GM12892 (cell line): ENCODE results near the gene ZNF20.

Experiments used
- DNase-seq: peaks from one replicate; pipeline ENCODE4 v3.0.0; 2011; ENCODE audit not compliant: insufficient read length
- FAIRE-seq: peaks from 2 replicates; lab custom pipeline; 2011; peaks lifted over from hg19 to GRCh38; lab: Jason Lieb, UNC
- POLR2A ChIP-seq: IDR thresholded peaks from 2 replicates; pipeline ENCODE4 v1.6.1; 2011; ENCODE audit warnings: low read depth, low read length, control low read depth
- POLR2AphosphoS5 ChIP-seq: IDR thresholded peaks from 2 replicates; pipeline ENCODE4 v1.6.1; 2011; ENCODE audit warnings: low read depth, low read length, control low read depth
- TAF1 ChIP-seq: IDR thresholded peaks from 2 replicates; pipeline ENCODE4 v1.6.1; 2011; ENCODE audit warnings: low read depth, mild to moderate bottlenecking, control low read depth, low read length, borderline replicate concordance

ZNF20 gene

DNA sequence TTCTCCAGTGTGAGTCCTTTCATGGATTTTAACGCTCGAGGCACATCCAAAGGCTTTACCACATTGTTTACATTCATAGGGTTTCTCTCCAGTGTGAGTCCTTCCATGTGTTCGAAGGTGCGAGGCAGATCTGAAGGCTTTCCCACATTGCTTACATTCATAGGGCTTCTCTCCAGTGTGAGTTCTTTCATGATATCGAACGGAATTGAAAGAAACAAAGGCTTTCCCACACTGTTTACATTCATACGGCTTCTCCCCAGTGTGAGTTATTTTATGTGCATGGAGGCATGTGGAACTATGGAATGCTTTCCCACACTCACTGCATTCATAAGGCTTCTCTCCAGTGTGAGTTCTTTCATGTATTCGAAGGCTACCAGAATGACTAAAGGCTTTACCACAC is 5.2 kb upstream of the ZNF20 start:
- DNase-seq (no peak), FAIRE-seq (no peak)
- TF ChIP-seq TAF1 (no peak), POLR2A (no peak)

DNA sequence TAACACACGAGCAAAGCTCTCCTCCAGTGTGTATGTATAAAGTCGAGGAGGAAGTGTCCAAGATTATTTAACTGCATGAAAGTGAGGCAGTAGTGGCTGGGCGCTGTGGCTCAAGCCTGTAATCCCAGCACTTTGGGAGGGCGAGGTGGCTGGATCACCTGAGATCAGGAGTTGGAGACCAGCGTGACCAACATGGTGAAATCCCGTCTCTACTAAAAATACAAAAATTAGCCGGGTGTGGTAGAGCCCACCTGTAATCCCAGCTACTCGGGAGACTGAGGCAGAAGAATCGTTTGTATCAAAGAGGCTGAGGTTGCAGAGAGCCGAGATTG is 1.2 kb upstream of the ZNF20 start:
- FAIRE-seq = no peak
- no peak for TF ChIP-seq POLR2A
- TF ChIP-seq TAF1 = no peak
- no peak for TF ChIP-seq POLR2AphosphoS5

DNA sequence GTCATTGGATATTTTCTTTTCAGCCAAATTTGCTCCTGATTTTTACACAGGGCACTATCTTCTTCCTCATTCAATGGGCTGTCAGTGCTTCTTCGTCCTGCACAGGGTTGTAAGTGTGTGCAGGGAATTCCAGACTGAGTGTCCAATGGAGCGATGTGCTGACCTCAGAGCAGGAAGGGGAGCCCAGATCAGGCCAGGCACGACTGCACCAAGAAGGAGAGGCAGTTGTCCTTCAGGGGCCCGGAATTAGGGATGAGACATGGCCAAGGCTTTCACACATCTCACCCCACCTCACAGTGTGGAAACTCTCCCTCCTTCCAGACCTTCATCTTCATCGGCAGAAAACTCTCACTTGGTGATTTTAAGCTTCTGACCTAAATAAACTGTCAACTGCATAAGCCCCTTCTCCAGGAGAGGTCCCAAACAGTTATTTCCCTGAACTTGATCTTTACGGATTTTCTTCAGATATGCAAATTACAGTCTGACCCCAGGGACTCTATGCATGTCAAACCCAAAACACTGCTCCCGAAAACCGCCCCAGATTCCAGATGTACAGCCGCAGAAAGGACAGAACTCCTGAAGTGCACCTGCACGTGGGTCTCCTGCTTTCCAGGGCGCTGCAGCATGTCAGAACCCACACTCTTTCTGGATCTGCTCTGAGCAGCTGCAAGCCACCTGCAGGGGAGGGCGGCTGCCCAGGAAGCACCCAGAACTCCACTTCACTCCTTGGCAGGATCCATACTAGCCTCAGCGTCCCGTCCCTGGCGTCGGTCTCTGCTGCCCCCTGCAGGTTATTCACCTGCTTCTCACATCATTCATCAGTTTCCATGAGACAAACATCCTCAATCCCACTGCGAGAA is 625 bp upstream of the ZNF20 start:
- DNase-seq (peak; percentile 59), FAIRE-seq (peak; percentile 93)
- TF ChIP-seq POLR2A (no peak), POLR2AphosphoS5 (no peak), TAF1 (no peak)

More for the DNA sequence above, 1.2 kb upstream of the ZNF20 start:
- no peak for DNase-seq

DNA sequence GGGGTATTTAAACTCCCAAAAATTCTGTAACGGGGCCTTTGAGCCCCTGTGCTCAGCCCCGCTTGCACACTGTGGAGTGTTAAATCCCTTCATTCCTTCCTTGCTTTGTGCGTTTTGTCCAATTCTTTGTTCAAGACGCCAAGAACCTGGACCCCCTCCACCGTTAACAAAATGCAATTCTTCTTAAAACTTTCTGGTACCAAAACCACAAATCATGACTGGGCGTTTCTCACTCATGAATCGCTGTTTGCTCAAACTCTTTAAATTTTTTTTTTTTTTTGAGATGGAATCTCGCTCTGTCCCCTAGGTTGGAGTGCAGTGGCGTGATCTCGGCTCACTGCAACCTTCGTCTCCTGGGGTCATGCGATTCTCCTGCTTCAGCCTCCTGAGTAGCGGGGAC is 881 bp downstream of the ZNF20 start:
- FAIRE-seq = no peak
- no peak for DNase-seq

DNA sequence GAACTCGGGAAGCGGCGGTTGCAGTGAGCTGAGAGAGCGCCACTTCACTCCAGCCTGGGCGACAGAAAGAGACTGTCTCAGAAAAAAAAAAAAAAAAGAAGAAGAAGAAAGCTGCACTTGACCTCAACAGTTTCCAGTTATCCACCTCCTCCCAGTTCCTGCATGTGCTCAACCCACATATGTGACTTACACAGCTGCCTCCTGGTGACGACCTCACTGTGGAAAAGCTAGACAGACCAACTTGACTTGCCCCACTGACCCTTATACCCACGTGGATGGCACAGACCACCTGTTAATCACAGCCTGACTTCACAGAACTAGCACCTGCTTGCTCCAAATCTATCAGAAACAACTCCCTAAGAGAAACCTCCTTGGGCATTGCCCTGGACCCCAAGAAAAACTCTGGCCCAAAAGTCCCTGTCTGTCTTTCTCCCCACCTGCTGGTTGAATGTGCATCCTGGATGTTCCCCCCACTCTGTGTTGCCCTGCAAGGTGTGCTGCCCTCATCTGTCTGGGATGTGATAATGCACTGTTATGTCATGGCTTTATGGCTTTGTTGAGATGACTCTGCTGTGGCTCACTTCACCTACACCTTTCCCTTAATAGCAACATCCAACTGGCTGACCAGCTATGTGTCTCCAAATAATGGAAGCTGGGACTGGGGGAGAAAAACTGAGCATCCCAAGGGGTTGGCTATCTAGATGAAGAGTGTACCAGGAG is 2.8 kb downstream of the ZNF20 start:
- DNase-seq (no peak), FAIRE-seq (peak; percentile 5)
- TF ChIP-seq TAF1 (no peak), POLR2AphosphoS5 (no peak), POLR2A (no peak)

More for the DNA sequence above, 881 bp downstream of the ZNF20 start:
- no peak for TF ChIP-seq TAF1
- TF ChIP-seq POLR2AphosphoS5 = no peak
- no peak for TF ChIP-seq POLR2A

DNA sequence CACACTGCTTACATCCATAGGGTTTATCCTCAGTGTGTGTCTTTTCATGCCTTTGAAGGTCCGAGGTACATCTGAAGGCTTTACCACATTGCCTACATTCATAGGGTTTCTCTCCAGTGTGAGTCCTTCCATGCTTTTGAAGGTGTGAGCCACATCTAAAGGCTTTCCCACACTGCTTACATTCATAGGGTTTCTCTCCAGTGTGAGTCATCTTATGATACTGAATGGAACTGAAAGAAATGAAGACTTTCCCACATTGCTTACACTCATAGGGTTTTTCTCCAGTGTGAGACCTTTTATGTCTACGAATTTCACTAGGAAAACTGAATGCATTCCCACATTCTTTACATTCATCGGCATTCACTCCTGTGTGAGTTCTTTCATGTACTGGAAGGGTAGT is 7.1 kb downstream of the ZNF20 start:
- TF ChIP-seq POLR2A (no peak), TAF1 (no peak), POLR2AphosphoS5 (no peak)
- FAIRE-seq (no peak), DNase-seq (no peak)

DNA sequence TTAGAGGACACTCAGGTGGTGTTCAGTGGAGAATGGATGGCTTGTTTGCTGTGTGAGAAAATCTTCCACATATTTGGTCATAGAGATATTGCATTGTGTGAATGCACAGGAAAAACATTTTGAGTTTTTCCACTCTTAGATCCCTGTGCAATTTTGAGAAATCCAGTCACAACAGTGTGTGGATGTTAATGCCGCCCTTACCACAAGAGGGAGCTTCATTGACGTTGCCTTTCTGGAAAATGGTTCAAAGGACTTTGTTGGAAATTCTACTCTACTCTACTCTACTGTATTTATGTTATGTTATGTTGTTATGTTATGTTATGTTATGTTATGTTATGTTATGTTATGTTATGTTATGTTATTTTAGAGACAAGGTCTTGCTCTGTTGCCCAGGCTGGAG is 13.4 kb downstream of the ZNF20 start:
- FAIRE-seq (no peak), DNase-seq (no peak)
- no peak for TF ChIP-seq TAF1

DNA sequence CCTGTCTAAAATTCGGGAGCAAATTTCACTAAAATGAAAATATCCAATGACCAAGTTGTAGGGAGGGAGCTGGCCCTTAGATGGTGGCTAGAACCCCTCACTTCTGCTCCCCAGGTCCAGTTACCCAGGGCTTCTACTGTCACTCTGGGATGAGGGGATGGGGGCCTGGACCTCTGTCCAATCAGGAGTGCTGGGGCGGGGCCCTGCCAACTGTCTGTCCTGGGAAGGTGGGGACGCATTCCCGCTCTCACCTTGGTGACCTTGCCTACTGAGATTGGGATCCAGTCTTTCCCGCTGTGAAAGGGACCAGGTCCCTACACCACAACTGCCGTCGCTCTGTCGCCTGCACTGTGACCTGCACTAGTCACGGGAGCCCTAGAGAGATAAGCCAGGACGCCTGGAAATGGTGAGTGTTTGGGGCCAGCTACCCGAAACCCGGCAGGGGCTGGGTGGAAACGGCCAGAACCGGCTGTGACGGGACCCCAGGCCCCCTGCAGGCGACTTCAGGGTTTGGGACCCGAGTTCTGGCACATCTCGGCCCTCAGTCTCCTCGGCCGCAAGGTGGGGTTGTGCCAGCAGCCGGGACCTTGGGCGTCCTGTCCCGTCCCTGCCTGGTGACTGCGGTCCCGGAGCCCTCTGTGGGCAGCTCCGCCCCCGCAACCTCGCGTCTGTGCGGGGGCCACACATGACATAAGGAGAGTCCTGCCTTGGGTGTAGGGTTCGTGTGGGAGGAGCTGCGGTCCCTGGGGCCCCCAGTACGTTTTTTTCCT is 22.8 kb downstream of the ZNF20 start:
- no peak for DNase-seq
- TF ChIP-seq POLR2A (no peak), POLR2AphosphoS5 (no peak), TAF1 (no peak)
- no peak for FAIRE-seq

DNA sequence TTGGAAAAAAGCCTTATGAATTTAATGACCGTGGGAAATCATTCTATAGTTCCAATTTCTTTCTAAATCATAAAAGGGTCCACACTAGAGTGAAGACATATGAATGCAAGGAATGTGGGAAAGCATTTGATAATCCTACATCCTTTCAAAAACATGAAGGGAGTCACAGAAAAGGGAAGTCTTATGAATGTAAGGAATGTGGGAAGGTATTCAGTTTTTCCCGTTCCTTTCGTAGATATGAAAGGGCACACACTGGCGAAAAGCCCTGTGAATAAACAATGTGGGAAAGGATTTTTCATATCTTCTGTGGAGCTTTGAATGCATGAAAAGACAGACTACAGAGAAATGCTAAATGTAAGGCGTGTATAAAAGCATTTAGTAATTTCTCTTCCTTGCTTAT is 27.0 kb downstream of the ZNF20 start:
- no peak for FAIRE-seq
- TF ChIP-seq TAF1 (no peak), POLR2AphosphoS5 (no peak), POLR2A (no peak)
- no peak for DNase-seq

DNA sequence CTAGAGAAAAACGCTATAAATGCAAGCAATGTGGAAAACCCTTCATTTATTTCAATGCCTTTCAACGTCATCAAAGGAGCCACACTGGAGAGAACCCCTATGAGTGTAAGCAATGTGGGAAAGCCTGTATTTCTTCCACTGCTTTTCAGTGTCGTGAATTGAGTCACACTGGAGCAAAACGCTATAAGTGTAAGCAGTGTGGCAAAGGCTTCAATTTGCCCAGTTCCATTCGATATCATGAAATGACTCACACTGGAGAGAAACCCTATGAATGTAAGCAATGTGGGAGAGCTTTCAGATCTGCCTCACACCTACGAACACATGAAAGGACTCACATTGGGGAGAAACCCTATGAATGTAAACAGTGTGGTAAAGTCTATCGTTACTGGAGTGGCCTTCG is 27.4 kb downstream of the ZNF20 start:
- DNase-seq = no peak
- FAIRE-seq = no peak
- TF ChIP-seq POLR2A (no peak), TAF1 (no peak), POLR2AphosphoS5 (no peak)

DNA sequence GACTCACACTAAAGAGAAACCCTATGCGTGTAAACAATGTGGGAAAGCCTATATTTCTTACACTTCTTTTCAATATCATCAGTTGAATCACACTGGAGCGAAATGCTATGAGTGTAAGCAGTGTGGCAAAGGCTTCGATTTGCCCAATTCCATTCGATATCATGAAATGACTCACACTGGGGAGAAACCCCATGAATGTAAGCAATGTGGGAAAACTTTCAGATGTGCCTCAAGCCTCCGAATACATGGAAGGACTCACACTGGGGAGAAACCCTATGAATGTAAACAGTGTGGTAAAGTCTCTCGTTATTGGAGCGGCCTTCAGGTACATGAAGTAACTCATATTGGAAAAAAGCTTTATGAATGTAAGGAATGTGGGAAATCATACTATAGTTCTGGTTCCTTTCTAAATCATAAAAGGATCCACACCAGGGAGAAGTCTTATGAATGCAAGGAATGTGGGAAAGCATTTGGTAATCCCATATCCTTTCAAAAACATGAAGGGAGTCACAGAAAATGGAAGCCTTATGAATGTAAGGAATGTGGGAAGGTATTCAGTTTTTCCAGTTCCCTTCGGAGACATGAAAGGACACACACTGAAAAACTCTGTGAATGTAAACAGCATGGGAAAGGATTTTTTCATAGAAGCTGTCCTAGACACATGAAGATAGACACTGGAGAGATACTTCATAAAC is 28.1 kb downstream of the ZNF20 start:
- DNase-seq = no peak
- no peak for TF ChIP-seq POLR2A
- TF ChIP-seq POLR2AphosphoS5 = no peak
- no peak for FAIRE-seq
